Kidney glomerular epithelial cell (primary cell): ENCODE data around the gene SPNS2.

ENCODE experiments used
- DNase-seq: peaks from one replicate; lab custom pipeline; 2025; lab: John Stamatoyannopoulos, UW

SPNS2 gene

GRCh38 chr17:4537451-4538235, 39.0 kb downstream of the SPNS2 start:
- no peak for DNase-seq

GRCh38 chr17:4538236-4539002, 39.7 kb downstream of the SPNS2 start:
- DNase-seq, result no peak

- DNase-seq, result no peak
Measured at GRCh38 chr17:4539025-4539424, 40.3 kb downstream of the SPNS2 start.

- DNase-seq, result no peak
Measured at GRCh38 chr17:4539576-4540223, 41.0 kb downstream of the SPNS2 start.

GRCh38 chr17:4540224-4540651, 41.6 kb downstream of the SPNS2 start:
- no peak for DNase-seq

- DNase-seq, result no peak
Measured at GRCh38 chr17:4540687-4541327, 42.1 kb downstream of the SPNS2 start.

- DNase-seq, result no peak
Measured at GRCh38 chr17:4541328-4542002, 42.8 kb downstream of the SPNS2 start.

- no peak for DNase-seq
Measured at GRCh38 chr17:4542003-4542725, 43.5 kb downstream of the SPNS2 start.

GRCh38 chr17:4542726-4543191, 44.1 kb downstream of the SPNS2 start:
- DNase-seq, result no peak

GRCh38 chr17:4543557-4544026, 44.9 kb downstream of the SPNS2 start:
- DNase-seq, result no peak

- no peak for DNase-seq
Measured at GRCh38 chr17:4544135-4544950, 45.7 kb downstream of the SPNS2 start.

- DNase-seq, result no peak
Measured at GRCh38 chr17:4544951-4545216, 46.2 kb downstream of the SPNS2 start.

- DNase-seq, result no peak
Measured at GRCh38 chr17:4545217-4545951, 46.7 kb downstream of the SPNS2 start.

GRCh38 chr17:4547118-4547906, 48.6 kb downstream of the SPNS2 start:
- no peak for DNase-seq

- no peak for DNase-seq
Measured at GRCh38 chr17:4548061-4548461, 49.4 kb downstream of the SPNS2 start.

- no peak for DNase-seq
Measured at GRCh38 chr17:4548721-4549531, 50.2 kb downstream of the SPNS2 start.

- DNase-seq, result no peak
Measured at GRCh38 chr17:4549781-4550533, 51.3 kb downstream of the SPNS2 start.
